COR-L47 (cell line): ENCODE data around the gene CUZD1.

Experiments used
- DNase-seq: peaks from one replicate; lab custom pipeline; 2025; lab: John Stamatoyannopoulos, UW

Gene CUZD1

DNA sequence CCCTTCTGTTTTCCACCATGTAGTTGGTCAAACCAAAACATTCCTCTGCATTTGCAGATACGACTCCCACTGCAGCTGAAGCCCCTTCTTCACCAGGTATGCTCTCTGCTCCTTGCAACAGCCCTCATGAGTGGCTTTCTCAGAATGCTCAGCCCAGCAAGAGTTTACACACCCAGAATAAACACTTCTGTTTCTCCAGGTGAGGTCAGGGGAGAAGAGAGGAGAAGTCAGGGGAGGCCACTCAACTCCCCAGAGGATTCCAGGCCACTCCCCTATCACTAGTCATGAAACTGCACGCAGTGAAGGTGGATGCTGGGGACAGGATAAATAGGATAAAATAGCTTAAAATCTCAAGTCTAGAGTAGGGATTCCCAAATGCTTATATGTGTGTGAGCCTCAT lies 31.2 kb downstream of the CUZD1 start:
- no peak for DNase-seq

DNA sequence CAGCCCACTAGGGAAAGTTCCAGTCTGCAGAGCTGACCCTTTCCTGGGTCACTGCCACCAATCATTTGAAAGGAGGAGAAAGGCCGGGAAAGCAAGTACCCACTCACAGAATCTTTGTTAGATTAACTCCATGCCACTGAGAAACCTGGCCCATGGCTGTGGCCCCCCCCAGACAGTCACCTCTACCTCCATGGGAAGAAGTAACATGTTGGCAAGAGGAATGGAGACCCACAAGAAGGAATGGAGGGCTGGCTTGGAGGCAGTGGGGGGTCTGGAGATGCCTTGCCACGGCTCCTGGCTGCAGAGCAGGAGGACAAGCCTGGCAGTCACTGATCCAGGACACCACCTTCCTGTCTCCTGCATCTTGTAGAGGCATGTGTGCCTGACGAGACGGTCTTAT lies 32.9 kb downstream of the CUZD1 start:
- DNase-seq = no peak

DNA sequence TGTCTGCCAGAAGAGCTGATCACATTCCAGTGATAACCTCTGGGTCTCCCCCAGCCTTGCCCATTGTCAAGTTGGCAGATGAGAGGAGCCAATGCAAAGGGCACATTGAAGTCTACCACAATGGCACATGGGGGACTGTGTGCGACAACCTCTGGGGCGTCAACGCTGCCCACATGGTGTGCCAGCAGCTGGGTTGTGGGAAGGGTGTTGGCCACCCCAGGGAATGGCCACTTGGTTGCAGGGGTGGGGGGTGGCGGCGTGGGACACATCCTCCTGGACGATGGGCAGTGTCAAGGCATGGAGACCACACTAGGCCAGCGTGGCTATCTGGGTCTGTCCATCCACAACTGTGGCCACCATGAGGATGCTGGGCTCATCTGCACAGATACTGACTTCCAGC lies 43.4 kb downstream of the CUZD1 start:
- DNase-seq = no peak

DNA sequence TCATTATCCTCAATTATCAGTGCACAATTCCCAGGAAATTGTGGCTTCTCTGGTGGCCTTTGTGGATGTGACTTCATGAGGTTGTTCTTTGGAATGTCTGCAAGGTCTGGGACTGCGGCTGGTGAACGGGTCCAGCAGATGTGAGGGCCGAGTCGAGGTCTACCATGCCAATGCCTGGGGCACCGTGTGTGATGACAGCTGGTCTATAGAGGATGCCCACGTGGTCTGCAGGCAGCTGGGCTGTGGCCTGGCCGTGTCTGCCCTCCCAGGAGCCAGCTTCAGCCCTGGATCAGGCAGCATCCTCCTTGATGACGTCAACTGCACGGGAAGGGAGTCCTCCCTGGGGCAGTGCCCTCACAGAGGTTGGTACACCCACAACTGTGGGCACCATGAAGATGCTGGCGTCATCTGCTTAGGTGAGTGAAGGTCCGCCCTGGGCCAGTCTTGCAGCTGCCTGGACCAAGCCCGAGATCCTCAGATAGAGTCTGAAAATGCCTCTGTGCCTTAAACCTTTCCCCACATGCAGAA lies 46.9 kb downstream of the CUZD1 start:
- DNase-seq = no peak

DNA sequence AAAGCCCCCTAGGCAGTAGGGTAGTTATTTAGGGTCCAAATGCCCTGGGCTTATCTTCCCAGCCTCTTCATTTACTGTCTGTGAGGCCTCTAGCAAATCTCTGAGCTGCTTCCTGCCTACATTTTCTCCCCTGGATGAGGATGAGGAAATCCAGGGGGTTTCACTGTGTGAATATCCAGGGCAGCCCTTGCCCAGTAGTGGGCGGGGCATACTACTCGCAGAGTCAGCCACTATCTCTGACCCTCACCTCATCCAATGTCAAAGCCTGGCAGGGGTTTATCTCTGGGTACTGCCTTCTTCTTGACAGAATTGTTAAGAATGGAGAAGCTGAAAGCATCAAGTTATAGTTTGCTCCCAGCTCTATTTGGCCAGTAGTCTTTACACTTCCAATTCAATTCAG lies 48.9 kb downstream of the CUZD1 start:
- no peak for DNase-seq

DNA sequence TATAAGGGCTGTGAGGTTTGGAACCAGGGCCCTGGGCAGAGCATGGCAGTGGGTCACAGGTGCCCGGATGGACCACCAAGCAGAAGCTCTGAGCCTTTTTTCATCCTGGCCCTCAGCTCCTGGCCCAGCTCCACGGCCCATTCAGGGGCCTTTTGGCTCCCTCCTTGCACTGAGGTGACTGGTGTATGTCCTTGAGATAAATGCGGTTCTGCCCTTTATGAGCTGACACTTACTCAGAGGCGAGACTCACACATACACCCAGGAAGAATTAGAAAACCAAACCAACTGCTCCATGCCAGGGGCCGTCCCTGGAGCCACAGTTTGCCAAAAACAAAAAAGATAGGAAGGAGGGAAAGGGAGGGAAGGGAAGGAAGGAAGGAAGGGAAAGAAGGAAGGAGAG lies 49.7 kb downstream of the CUZD1 start:
- DNase-seq = no peak

DNA sequence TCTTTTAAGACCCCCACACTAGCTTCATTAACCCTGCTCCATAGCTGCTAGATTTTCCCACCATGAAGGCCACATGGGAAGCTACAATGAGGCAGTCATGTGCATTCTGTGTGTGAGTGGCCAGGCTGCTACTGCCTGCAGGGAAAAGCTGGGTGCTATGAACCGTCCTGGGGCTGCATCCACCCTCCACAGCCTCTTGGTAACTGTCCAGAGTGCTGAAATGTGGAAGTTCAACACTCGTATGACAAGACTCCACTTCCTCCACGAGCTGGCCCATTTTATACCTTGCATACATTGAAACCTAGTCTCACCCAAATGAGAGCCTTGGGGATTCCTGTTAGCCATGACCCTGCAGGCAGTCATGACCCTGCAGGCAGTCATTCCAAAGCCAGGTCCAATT lies 59.4 kb downstream of the CUZD1 start:
- DNase-seq = no peak

DNA sequence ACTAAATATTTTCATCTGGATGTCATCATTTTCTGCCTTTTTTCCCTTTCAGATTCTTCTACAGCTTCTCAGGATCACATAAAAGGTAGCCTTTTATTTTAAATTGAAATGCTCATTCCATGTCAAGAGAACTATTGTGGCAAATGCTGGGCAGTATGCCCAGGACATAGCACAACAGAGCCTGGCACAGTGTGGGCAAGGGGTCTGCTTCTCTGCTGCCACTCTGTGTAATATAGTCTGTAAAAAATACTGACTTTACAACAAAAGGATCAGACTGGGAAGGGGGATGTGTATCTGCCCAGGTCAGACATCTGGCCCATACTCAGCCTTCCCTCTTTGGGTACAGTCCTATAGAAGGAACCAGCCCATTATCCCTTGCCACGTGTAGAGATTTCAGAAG lies 62.7 kb downstream of the CUZD1 start:
- no peak for DNase-seq
